HG03135 (cell line): ENCODE results near the gene KDM3B.
A peak's percentile ranks its signal among the peaks of the same experiment; 100 is the strongest.

Experiments used
- ATAC-seq: cut with Tn5 transposase; IDR thresholded peaks from one replicate; pipeline ENCODE4 v1.9.1; 2021; ENCODE audit warnings: mild to moderate bottlenecking, moderate library complexity; ENCODE audit not compliant: unreplicated experiment

Gene KDM3B

GRCh38 chr5:138445547-138446271, 93.2 kb downstream of the KDM3B start:
- ATAC-seq, result no peak

- ATAC-seq, result no peak
Measured at GRCh38 chr5:138448070-138448469, 95.6 kb downstream of the KDM3B start.

GRCh38 chr5:138448481-138449398, 96.3 kb downstream of the KDM3B start:
- no peak for ATAC-seq

- ATAC-seq, result no peak
Measured at GRCh38 chr5:138449501-138450239, 97.2 kb downstream of the KDM3B start.

GRCh38 chr5:138450971-138451370, 98.5 kb downstream of the KDM3B start:
- no peak for ATAC-seq

GRCh38 chr5:138452720-138453119, 100.2 kb downstream of the KDM3B start:
- ATAC-seq, result no peak

- ATAC-seq, result no peak
Measured at GRCh38 chr5:138453590-138453989, 101.1 kb downstream of the KDM3B start.

- ATAC-seq, result no peak
Measured at GRCh38 chr5:138454121-138454520, 101.6 kb downstream of the KDM3B start.

GRCh38 chr5:138455232-138455930, 102.9 kb downstream of the KDM3B start:
- no peak for ATAC-seq

- ATAC-seq, result no peak
Measured at GRCh38 chr5:138457531-138458275, 105.2 kb downstream of the KDM3B start.

GRCh38 chr5:138458384-138458783, 105.9 kb downstream of the KDM3B start:
- no peak for ATAC-seq

GRCh38 chr5:138458856-138459255, 106.4 kb downstream of the KDM3B start:
- no peak for ATAC-seq

GRCh38 chr5:138459311-138459933, 106.9 kb downstream of the KDM3B start:
- ATAC-seq, result peak; percentile 37

GRCh38 chr5:138460032-138460693, 107.7 kb downstream of the KDM3B start:
- ATAC-seq, result no peak

GRCh38 chr5:138461343-138462125, 109.0 kb downstream of the KDM3B start:
- ATAC-seq, result no peak

GRCh38 chr5:138463419-138464007, 111.0 kb downstream of the KDM3B start:
- no peak for ATAC-seq

- peak; percentile 46 for ATAC-seq
Measured at GRCh38 chr5:138464008-138464387, 111.5 kb downstream of the KDM3B start.
